Muscle layer of duodenum (tissue), 2 donors: ENCODE results near the gene FHIP1B.

Source experiments
- H3K27ac ChIP-seq: one replicate; pipeline ENCODE4 v1.7.0; 2013; ENCODE audit warnings: mild to moderate bottlenecking, low read length
- H3K27me3 ChIP-seq: one replicate; pipeline ENCODE4 v1.7.0; 2013; ENCODE audit warnings: low read depth, mild to moderate bottlenecking, control low read depth, low read length
- H3K36me3 ChIP-seq, 2 donors: one replicate each; pipeline ENCODE4 v1.7.0; 2013; ENCODE audit warnings: low read length in 2 of 2, control low read depth in 1 of 2, mild to moderate bottlenecking in 1 of 2; ENCODE audit not compliant: insufficient read depth in 2 of 2, control insufficient read depth in 1 of 2
- H3K4me1 ChIP-seq, 2 donors: one replicate each; pipeline ENCODE4 v1.7.0; 2013; ENCODE audit warnings: low read length in 2 of 2, mild to moderate bottlenecking in 2 of 2, control low read depth in 1 of 2, moderate library complexity in 1 of 2; ENCODE audit not compliant: insufficient read depth in 2 of 2, control insufficient read depth in 1 of 2
- H3K4me3 ChIP-seq, 2 donors: one replicate each; pipeline ENCODE4 v1.7.0; 2013; ENCODE audit warnings: low read length in 2 of 2, low read depth in 1 of 2, mild to moderate bottlenecking in 1 of 2
- H3K9me3 ChIP-seq, 2 donors: one replicate each; pipeline ENCODE4 v1.7.0; 2013; ENCODE audit warnings: low read length in 2 of 2, control low read depth in 1 of 2, mild to moderate bottlenecking in 1 of 2; ENCODE audit not compliant: control insufficient read depth in 1 of 2
- donor health status: healthy.

The FHIP1B gene

GRCh38 chr11:6217722-6218121 is 16.7 kb downstream of the FHIP1B start:
- H3K9me3 ChIP-seq, result no peaks in the 10 kb centered on the region
- H3K4me3 ChIP-seq, result no peak overlapping the region
- H3K27ac ChIP-seq, result no peak overlapping the region
- no peaks in the 10 kb centered on the region for H3K27me3 ChIP-seq
- no peaks in the 10 kb centered on the region for H3K4me1 ChIP-seq
- H3K36me3 ChIP-seq, result peaks cover 76 to 77% of the 10 kb centered on the region in 2 donors

GRCh38 chr11:6216501-6216900 is 17.9 kb downstream of the FHIP1B start:
- no peaks in the 10 kb centered on the region for H3K9me3 ChIP-seq
- H3K4me1 ChIP-seq, result no peaks in the 10 kb centered on the region
- no peak overlapping the region for H3K4me3 ChIP-seq
- no peaks in the 10 kb centered on the region for H3K27me3 ChIP-seq
- peaks cover 76% of the 10 kb centered on the region in 2 donors for H3K36me3 ChIP-seq
- H3K27ac ChIP-seq, result no peak overlapping the region

GRCh38 chr11:6214530-6214929 is 19.9 kb downstream of the FHIP1B start:
- Histone ChIP-seq H3K4me3 (no peak overlapping the region), H3K27ac (no peak overlapping the region), H3K27me3 (no peaks in the 10 kb centered on the region), H3K36me3 (peaks cover 71 to 85% of the 10 kb centered on the region in 2 donors), H3K4me1 (no peaks in the 10 kb centered on the region), H3K9me3 (no peaks in the 10 kb centered on the region)

- Histone ChIP-seq H3K27me3 (no peaks in the 10 kb centered on the region), H3K9me3 (no peaks in the 10 kb centered on the region)
These were observed 24.0 kb downstream of the FHIP1B start for GRCh38 chr11:6210274-6210955.

GRCh38 chr11:6209801-6210200 is 24.6 kb downstream of the FHIP1B start:
- Histone ChIP-seq H3K9me3 (no peaks in the 10 kb centered on the region), H3K27ac (no peak overlapping the region), H3K4me1 (no peaks in the 10 kb centered on the region), H3K4me3 (no peak overlapping the region), H3K27me3 (no peaks in the 10 kb centered on the region), H3K36me3 (peaks cover 45 to 48% of the 10 kb centered on the region in 2 donors)

More at GRCh38 chr11:6210274-6210955, 24.0 kb downstream of the FHIP1B start:
- H3K4me1 ChIP-seq, result no peaks in the 10 kb centered on the region
- H3K4me3 ChIP-seq, result no peak overlapping the region
- no peak overlapping the region for H3K27ac ChIP-seq
- H3K36me3 ChIP-seq, result peaks cover 46 to 50% of the 10 kb centered on the region in 2 donors

- no peak overlapping the region for H3K4me3 ChIP-seq
- H3K4me1 ChIP-seq, result no peaks in the 10 kb centered on the region
- H3K27me3 ChIP-seq, result no peaks in the 10 kb centered on the region
- no peak overlapping the region for H3K27ac ChIP-seq
- H3K36me3 ChIP-seq, result peaks cover 21% of the 10 kb centered on the region in 2 donors
- H3K9me3 ChIP-seq, result no peaks in the 10 kb centered on the region
These were observed 27.8 kb downstream of the FHIP1B start for GRCh38 chr11:6206456-6207180.

- Histone ChIP-seq H3K9me3 (no peaks in the 10 kb centered on the region), H3K4me3 (no peak within 1 kb of the TSS), H3K36me3 (peaks cover 9 to 18% of the 10 kb centered on the region in 2 donors), H3K27me3 (no peaks in the 10 kb centered on the region), H3K27ac (no peak within 1 kb of the TSS), H3K4me1 (no peaks in the 10 kb centered on the region)
These were observed 29.1 kb downstream of the FHIP1B start, which contains the start of gene C11orf42 for GRCh38 chr11:6205366-6205765. Gene C11orf42 (plus strand): TSS chr11:6205557. CDS start chr11:6205616, 59 bp downstream.

GRCh38 chr11:6204706-6205105 is 29.7 kb downstream of the FHIP1B start:
- no peaks in the 10 kb centered on the region for H3K27me3 ChIP-seq
- H3K27ac ChIP-seq, result no peak overlapping the region
- H3K36me3 ChIP-seq, result peaks cover 2 to 13% of the 10 kb centered on the region in 2 donors
- no peaks in the 10 kb centered on the region for H3K4me1 ChIP-seq
- H3K9me3 ChIP-seq, result no peaks in the 10 kb centered on the region
- no peak overlapping the region for H3K4me3 ChIP-seq

GRCh38 chr11:6203327-6203726 is 31.1 kb downstream of the FHIP1B start:
- peaks cover 0 to 6% of the 10 kb centered on the region in 2 donors for H3K36me3 ChIP-seq
- H3K27ac ChIP-seq, result no peak overlapping the region
- no peaks in the 10 kb centered on the region for H3K9me3 ChIP-seq
- H3K4me3 ChIP-seq, result no peak overlapping the region
- H3K4me1 ChIP-seq, result no peaks in the 10 kb centered on the region
- no peaks in the 10 kb centered on the region for H3K27me3 ChIP-seq

- no peak overlapping the region for H3K4me3 ChIP-seq
- no peak overlapping the region for H3K27ac ChIP-seq
- H3K9me3 ChIP-seq, result no peaks in the 10 kb centered on the region
- H3K4me1 ChIP-seq, result no peaks in the 10 kb centered on the region
- peaks cover 0 to 6% of the 10 kb centered on the region in 2 donors for H3K36me3 ChIP-seq
- no peaks in the 10 kb centered on the region for H3K27me3 ChIP-seq
These were observed 32.4 kb downstream of the FHIP1B start for GRCh38 chr11:6202041-6202440.

- Histone ChIP-seq H3K27me3 (no peaks in the 10 kb centered on the region), H3K36me3 (peaks cover 0 to 6% of the 10 kb centered on the region in 2 donors), H3K4me3 (no peak overlapping the region), H3K9me3 (no peaks in the 10 kb centered on the region), H3K4me1 (no peaks in the 10 kb centered on the region), H3K27ac (no peak overlapping the region)
These were observed 33.0 kb downstream of the FHIP1B start for GRCh38 chr11:6201481-6201880.
